MM.1S (cell line): Measurements from ENCODE around the gene LYRM4.

Source experiments
- DNase-seq: peaks from one replicate; pipeline ENCODE4 v3.0.0-alpha.2; 2015
- H2AFZ ChIP-seq: fragments of 300-600 bp; sonication (generic); 2 replicates; pipeline ENCODE4 v1.6.0; 2016; ENCODE audit warnings: antibody characterized with exemption, low read length
- H3F3A ChIP-seq: fragments of 300-600 bp; sonication (generic); 2 replicates; pipeline ENCODE4 v1.6.1; 2016; ENCODE audit warnings: mild to moderate bottlenecking, antibody characterized with exemption, low read length, moderate library complexity, mixed read lengths; ENCODE audit not compliant: insufficient read depth
- H3K27ac ChIP-seq: fragments of 300-600 bp; sonication (generic); 2 replicates; pipeline ENCODE4 v1.5.1; 2016; ENCODE audit warnings: mild to moderate bottlenecking, low read length
- H3K27me3 ChIP-seq: fragments of 300-600 bp; sonication (generic); replicated peaks from 2 replicates; pipeline ENCODE4 v1.6.0; 2016; ENCODE audit warnings: low read length; ENCODE audit not compliant: insufficient read depth
- H3K36me3 ChIP-seq: fragments of 300-600 bp; sonication (generic); replicated peaks from 2 replicates; pipeline ENCODE4 v1.6.1; 2016; ENCODE audit warnings: mild to moderate bottlenecking, low read length, mixed read lengths; ENCODE audit not compliant: insufficient read depth
- H3K4me1 ChIP-seq: fragments of 300-600 bp; sonication (generic); 2 replicates; pipeline ENCODE4 v1.6.1; 2016; ENCODE audit warnings: low read length, mixed read lengths
- H3K4me2 ChIP-seq: fragments of 300-600 bp; sonication (generic); 2 replicates; pipeline ENCODE4 v1.6.0; 2016; ENCODE audit warnings: low read depth, low read length
- H3K4me3 ChIP-seq: fragments of 300-600 bp; sonication (generic); 2 replicates; pipeline ENCODE4 v1.5.1; 2016; ENCODE audit warnings: low read length, mixed read lengths
- H3K79me2 ChIP-seq: fragments of 300-600 bp; sonication (generic); 2 replicates; pipeline ENCODE4 v1.6.1; 2016; ENCODE audit warnings: mixed run types, low read length, mixed read lengths
- H3K9ac ChIP-seq: fragments of 300-600 bp; sonication (generic); 2 replicates; pipeline ENCODE4 v1.6.1; 2016; ENCODE audit warnings: low read length, mixed read lengths
- H3K9me2 ChIP-seq: fragments of 300-600 bp; sonication (generic); replicated peaks from 2 replicates; pipeline ENCODE4 v1.6.1; 2016; ENCODE audit warnings: mild to moderate bottlenecking, low read length, mixed read lengths; ENCODE audit not compliant: insufficient read depth
- H3K9me3 ChIP-seq: fragments of 300-600 bp; sonication (generic); replicated peaks from 2 replicates; pipeline ENCODE4 v1.6.1; 2016; ENCODE audit warnings: mild to moderate bottlenecking, low read length, mixed read lengths; ENCODE audit not compliant: insufficient read depth
- H4K20me1 ChIP-seq: fragments of 300-600 bp; sonication (generic); 2 replicates; pipeline ENCODE4 v1.6.1; 2016; ENCODE audit warnings: mild to moderate bottlenecking, low read length, moderate library complexity, mixed read lengths; ENCODE audit not compliant: insufficient read depth
- CTCF ChIP-seq: fragments of 300-600 bp; sonication (generic); IDR thresholded peaks from 2 replicates; pipeline ENCODE4 v1.5.1; 2016; ENCODE audit warnings: antibody characterized with exemption, low read length, mixed read lengths
- EZH2 ChIP-seq: fragments of 300-600 bp; sonication (generic); optimal IDR thresholded peaks from 2 replicates; pipeline ENCODE3; 2017; ENCODE audit warnings: low read depth, mild to moderate bottlenecking, antibody characterized with exemption, low read length, mixed read lengths
- EZH2phosphoT487 ChIP-seq: fragments of 300-600 bp; sonication (generic); IDR thresholded peaks from 2 replicates; pipeline ENCODE4 v1.6.1; 2018; ENCODE audit warnings: antibody characterized with exemption, low read length

Gene LYRM4

GRCh38 chr6:5203546-5203945 lies 57.2 kb downstream of the LYRM4 start:
- no peak overlapping the region for H3K27ac ChIP-seq
- H3K79me2 ChIP-seq: 0 out of 2 replicates have a peak, but pooled peaks cover 4% of the 10 kb centered on the region
- no peak overlapping the region for H3K4me3 ChIP-seq
- no peaks in the 10 kb centered on the region for H3F3A ChIP-seq
- H3K4me2 ChIP-seq: no peak overlapping the region
- no peaks in the 10 kb centered on the region for H3K9me3 ChIP-seq
- no peak for TF ChIP-seq CTCF
- TF ChIP-seq EZH2phosphoT487: no peak
- no peak for TF ChIP-seq EZH2
- H3K4me1 ChIP-seq: no peaks in the 10 kb centered on the region
- H2AFZ ChIP-seq: no peak overlapping the region
- H3K9me2 ChIP-seq: no peaks in the 10 kb centered on the region
- no peak overlapping the region for H3K9ac ChIP-seq
- no peaks in the 10 kb centered on the region for H4K20me1 ChIP-seq
- DNase-seq: no peak
- no peaks in the 10 kb centered on the region for H3K27me3 ChIP-seq
- no peaks in the 10 kb centered on the region for H3K36me3 ChIP-seq

- H3F3A ChIP-seq: no peaks in the 10 kb centered on the region
- H3K4me2 ChIP-seq: no peak overlapping the region
- no peaks in the 10 kb centered on the region for H3K27me3 ChIP-seq
- no peaks in the 10 kb centered on the region for H3K36me3 ChIP-seq
- H3K4me3 ChIP-seq: no peak overlapping the region
- no peak overlapping the region for H2AFZ ChIP-seq
- H3K9me3 ChIP-seq: no peaks in the 10 kb centered on the region
- no peaks in the 10 kb centered on the region for H3K4me1 ChIP-seq
- no peak for TF ChIP-seq EZH2
- TF ChIP-seq EZH2phosphoT487: no peak
- 0 out of 2 replicates have a peak, but pooled peaks cover 4% of the 10 kb centered on the region for H3K79me2 ChIP-seq
- no peak overlapping the region for H3K9ac ChIP-seq
- no peaks in the 10 kb centered on the region for H3K9me2 ChIP-seq
- no peak for DNase-seq
- no peak overlapping the region for H3K27ac ChIP-seq
- no peaks in the 10 kb centered on the region for H4K20me1 ChIP-seq
Measured at GRCh38 chr6:5202941-5203340, 57.8 kb downstream of the LYRM4 start.

DNA sequence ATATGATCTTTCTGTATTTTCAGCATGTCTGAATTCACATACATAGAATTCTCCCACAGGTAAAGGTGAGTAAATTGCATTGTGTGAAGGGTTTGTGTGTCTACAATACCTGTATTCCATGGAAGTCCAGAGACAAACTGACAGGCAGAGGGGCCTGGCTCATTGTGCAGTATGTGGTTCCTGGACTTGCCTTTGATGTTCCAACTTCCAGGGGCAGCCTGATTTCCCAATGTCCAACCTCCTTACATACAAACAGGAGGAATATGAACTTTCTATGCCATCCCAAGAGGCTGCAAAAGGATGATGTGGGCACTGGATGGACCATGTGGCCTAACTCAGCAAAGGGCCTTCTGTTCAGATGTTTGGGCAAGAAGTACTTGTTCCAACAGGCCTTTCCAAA lies 58.5 kb downstream of the LYRM4 start:
- Histone ChIP-seq H3K4me2 (no peak overlapping the region), H3K9me3 (no peaks in the 10 kb centered on the region), H3K27me3 (no peaks in the 10 kb centered on the region), H3K4me3 (no peak overlapping the region), H3F3A (no peaks in the 10 kb centered on the region), H3K36me3 (no peaks in the 10 kb centered on the region), H3K9ac (no peak overlapping the region), H2AFZ (no peak overlapping the region), H4K20me1 (no peaks in the 10 kb centered on the region), H3K4me1 (no peaks in the 10 kb centered on the region), H3K79me2 (0 out of 2 replicates have a peak, but pooled peaks cover 4% of the 10 kb centered on the region), H3K27ac (no peak overlapping the region), H3K9me2 (no peaks in the 10 kb centered on the region)
- TF ChIP-seq EZH2: no peak
- no peak for TF ChIP-seq CTCF
- no peak for TF ChIP-seq EZH2phosphoT487
- DNase-seq: no peak

DNA sequence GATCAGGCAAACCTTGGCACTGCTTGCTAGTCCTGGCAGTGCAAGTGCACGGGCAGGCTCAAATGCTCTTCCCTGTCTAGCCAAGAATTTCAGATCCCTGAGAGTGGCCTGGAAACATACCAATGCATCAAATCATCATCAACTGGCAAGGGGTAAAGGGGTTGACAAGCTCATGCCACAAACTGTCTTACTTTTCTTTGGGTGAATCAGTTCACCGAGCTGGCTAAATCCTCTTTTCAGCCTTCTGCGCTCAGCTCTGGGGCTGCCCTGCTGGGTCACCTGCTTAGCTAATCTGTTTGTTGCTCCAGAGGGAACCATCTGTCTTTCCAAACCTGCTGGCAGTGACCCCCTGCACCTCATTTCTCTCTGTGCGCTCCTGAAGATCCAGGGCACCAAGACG lies 59.5 kb downstream of the LYRM4 start:
- no peaks in the 10 kb centered on the region for H4K20me1 ChIP-seq
- H3K27ac ChIP-seq: no peak overlapping the region
- no peaks in the 10 kb centered on the region for H3K27me3 ChIP-seq
- no peak for TF ChIP-seq CTCF
- TF ChIP-seq EZH2phosphoT487: no peak
- no peak for TF ChIP-seq EZH2
- no peak overlapping the region for H3K9ac ChIP-seq
- no peaks in the 10 kb centered on the region for H3K9me3 ChIP-seq
- H3K36me3 ChIP-seq: no peaks in the 10 kb centered on the region
- 0 out of 2 replicates have a peak, but pooled peaks cover 4% of the 10 kb centered on the region for H3K79me2 ChIP-seq
- no peaks in the 10 kb centered on the region for H3F3A ChIP-seq
- H3K9me2 ChIP-seq: no peaks in the 10 kb centered on the region
- no peak overlapping the region for H2AFZ ChIP-seq
- H3K4me3 ChIP-seq: no peak overlapping the region
- no peaks in the 10 kb centered on the region for H3K4me1 ChIP-seq
- H3K4me2 ChIP-seq: no peak overlapping the region
- no peak for DNase-seq
